ACC112 (cell line): ENCODE measurements around the gene REN.
A peak's percentile ranks its signal among the peaks of the same experiment; 100 is the strongest.

Source experiments
- H2AFZ ChIP-seq: fragments of 200-600 bp; sonication (generic); one replicate; pipeline ENCODE4 v1.6.0; 2017; ENCODE audit warnings: antibody characterized with exemption, low read length; ENCODE audit not compliant: unreplicated experiment
- H3K27ac ChIP-seq: fragments of 200-600 bp; sonication (generic); 2 replicates; pipeline ENCODE4 v1.5.1; 2014; ENCODE audit warnings: low read depth, mild to moderate bottlenecking, antibody characterized with exemption, low read length, moderate library complexity
- H3K27me3 ChIP-seq: fragments of 200-600 bp; sonication (generic); 2 replicates; pipeline ENCODE4 v1.6.1; 2014; ENCODE audit warnings: mild to moderate bottlenecking, antibody characterized with exemption, low read length, moderate library complexity, mixed read lengths; ENCODE audit not compliant: insufficient read depth
- H3K36me3 ChIP-seq: fragments of 200-600 bp; sonication (generic); 2 replicates; pipeline ENCODE4 v1.6.1; 2016; ENCODE audit warnings: mild to moderate bottlenecking, antibody characterized with exemption, low read length, moderate library complexity, mixed read lengths; ENCODE audit not compliant: insufficient read depth
- H3K4me1 ChIP-seq: fragments of 200-600 bp; sonication (generic); one replicate; pipeline ENCODE4 v1.6.1; 2016; ENCODE audit warnings: low read length, mixed read lengths; ENCODE audit not compliant: insufficient read depth, unreplicated experiment, control insufficient read depth
- H3K4me3 ChIP-seq: fragments of 200-600 bp; sonication (generic); 2 replicates; pipeline ENCODE4 v1.5.1; 2014; ENCODE audit warnings: mild to moderate bottlenecking, low read depth, low read length
- H3K79me2 ChIP-seq: fragments of 200-600 bp; sonication (generic); one replicate; pipeline ENCODE4 v1.6.0; 2016; ENCODE audit warnings: low read length; ENCODE audit not compliant: control insufficient read depth, unreplicated experiment, insufficient read depth

REN gene

DNA sequence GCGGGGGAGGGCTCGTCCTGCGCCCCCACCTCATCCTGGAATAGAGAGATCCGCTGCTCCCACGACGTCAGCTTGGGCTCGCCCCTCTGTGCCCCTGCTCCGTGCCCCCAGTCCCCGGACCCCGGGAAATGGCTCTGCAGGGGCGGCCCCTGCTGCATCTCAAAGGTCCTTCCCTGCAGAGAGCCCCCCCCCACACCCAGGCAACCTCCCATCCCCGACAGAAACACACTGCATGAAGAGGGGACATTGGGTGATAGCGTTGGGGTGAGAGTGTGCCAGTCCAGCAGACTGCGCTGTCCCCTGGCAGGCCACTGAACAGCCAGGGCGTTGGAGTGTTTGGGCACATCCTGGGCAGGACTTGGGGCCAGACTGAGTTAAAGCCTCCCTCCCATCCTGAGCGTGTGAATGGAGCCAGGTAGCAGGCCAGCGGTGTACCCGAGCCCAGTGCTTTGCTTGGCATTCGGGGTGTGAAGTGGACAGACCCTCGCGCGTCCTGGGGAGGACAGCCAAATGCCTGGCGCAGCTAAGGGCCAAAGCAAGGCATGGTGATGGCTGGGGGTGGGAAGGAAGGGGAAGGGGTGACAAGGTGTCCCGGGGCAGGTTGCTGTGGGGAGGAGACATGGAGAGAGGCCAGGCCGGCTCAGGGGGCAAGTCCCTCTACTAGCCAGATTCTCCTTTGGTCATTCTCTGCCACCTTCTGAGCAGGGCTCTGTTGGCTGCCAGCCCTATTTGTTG, 13.7 kb downstream of the REN start:
- H3K4me3 ChIP-seq, result peak overlapping the region; percentile 77
- H3K4me1 ChIP-seq, result no peaks in the 10 kb centered on the region
- no peaks in the 10 kb centered on the region for H3K27me3 ChIP-seq
- H3K27ac ChIP-seq, result no peak overlapping the region
- no peaks in the 10 kb centered on the region for H3K36me3 ChIP-seq
- peak overlapping the region; percentile 81 for H2AFZ ChIP-seq
- H3K79me2 ChIP-seq, result no peaks in the 10 kb centered on the region

- Histone ChIP-seq H3K79me2 (no peaks in the 10 kb centered on the region), H3K27me3 (no peaks in the 10 kb centered on the region), H3K4me3 (peak within 1 kb of the TSS; percentile 77), H3K36me3 (no peaks in the 10 kb centered on the region), H3K27ac (no peak within 1 kb of the TSS), H3K4me1 (no peaks in the 10 kb centered on the region), H2AFZ (peak within 1 kb of the TSS; percentile 81)
These were observed 14.4 kb downstream of the REN start, which contains the start of gene ETNK2 for GRCh38 chr1:204151552-204152309. Gene ETNK2 (minus strand): TSS chr1:204152044. CDS start chr1:204151852, 192 bp downstream.

DNA sequence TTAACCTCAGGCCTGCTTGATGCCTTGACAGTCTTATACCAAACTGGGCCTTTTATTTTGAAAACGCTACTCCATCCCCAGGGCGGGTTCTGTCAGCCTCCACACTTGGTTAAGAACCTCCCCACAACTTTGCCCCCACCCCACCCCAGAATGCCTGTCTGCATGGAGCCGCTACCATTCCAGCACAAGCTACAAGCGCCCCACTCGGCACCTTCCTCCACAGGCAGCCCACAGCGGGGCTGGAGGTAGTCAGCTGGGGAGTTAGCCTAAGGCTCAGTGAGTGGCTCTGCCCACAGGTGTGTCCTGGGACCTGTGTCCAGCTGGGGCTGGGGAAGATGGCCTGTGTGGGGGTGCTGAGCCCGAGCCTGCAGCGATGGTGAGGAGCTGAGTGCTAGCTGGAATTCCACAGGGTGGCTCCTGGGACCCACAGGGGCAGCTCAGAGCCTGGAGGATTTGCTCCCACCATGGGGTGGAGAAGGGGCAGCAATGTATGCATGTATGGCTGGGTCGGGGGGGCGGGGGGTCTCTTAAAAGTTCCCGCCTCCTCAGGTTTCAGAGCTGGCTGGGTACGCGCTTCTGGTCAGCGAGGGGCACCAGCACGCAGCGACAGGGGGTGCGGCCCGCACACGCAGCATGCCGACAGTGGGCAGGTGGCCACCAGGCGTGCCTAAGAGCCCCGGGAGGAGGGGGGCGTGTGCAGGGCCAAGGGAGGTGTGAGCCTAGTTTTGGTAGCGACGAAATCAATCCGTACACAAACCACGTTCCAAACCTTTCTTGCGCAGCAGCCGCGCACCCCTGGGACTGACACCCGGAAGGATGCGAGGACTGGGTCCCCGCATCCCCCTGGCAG, 15.2 kb downstream of the REN start:
- peak overlapping the region; percentile 72 for H2AFZ ChIP-seq
- no peak overlapping the region for H3K27ac ChIP-seq
- H3K4me3 ChIP-seq, result peak overlapping the region; percentile 77
- no peaks in the 10 kb centered on the region for H3K79me2 ChIP-seq
- no peaks in the 10 kb centered on the region for H3K36me3 ChIP-seq
- H3K27me3 ChIP-seq, result no peaks in the 10 kb centered on the region
- H3K4me1 ChIP-seq, result no peaks in the 10 kb centered on the region

- H3K4me3 ChIP-seq, result no peak overlapping the region
- H3K79me2 ChIP-seq, result no peaks in the 10 kb centered on the region
- no peaks in the 10 kb centered on the region for H3K36me3 ChIP-seq
- no peak overlapping the region for H2AFZ ChIP-seq
- no peaks in the 10 kb centered on the region for H3K4me1 ChIP-seq
- H3K27ac ChIP-seq, result no peak overlapping the region
- no peaks in the 10 kb centered on the region for H3K27me3 ChIP-seq
These were observed 16.2 kb downstream of the REN start for GRCh38 chr1:204149635-204150565.

DNA sequence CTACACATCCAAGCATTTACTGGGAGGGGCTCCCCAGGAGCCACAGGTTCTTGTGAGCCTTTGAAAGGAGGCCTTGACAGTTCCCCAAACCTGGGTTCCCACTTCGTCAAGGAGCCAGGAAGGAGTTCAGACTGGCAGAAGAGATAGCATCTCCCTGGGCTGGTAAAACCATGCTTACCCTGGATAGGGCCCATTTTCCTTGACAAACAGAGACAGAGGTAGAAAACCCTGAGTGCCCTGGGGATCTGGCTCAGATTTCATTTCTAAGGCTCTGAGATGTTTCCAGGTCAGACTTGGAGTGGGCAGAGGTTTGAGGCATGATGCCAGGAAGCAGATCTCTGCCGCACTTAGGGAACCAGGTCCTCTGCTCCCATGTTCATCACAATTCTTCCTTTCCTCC, 17.0 kb downstream of the REN start:
- no peaks in the 10 kb centered on the region for H3K36me3 ChIP-seq
- H3K27ac ChIP-seq, result no peak overlapping the region
- no peaks in the 10 kb centered on the region for H3K4me1 ChIP-seq
- no peak overlapping the region for H2AFZ ChIP-seq
- no peaks in the 10 kb centered on the region for H3K27me3 ChIP-seq
- no peak overlapping the region for H3K4me3 ChIP-seq
- H3K79me2 ChIP-seq, result no peaks in the 10 kb centered on the region

DNA sequence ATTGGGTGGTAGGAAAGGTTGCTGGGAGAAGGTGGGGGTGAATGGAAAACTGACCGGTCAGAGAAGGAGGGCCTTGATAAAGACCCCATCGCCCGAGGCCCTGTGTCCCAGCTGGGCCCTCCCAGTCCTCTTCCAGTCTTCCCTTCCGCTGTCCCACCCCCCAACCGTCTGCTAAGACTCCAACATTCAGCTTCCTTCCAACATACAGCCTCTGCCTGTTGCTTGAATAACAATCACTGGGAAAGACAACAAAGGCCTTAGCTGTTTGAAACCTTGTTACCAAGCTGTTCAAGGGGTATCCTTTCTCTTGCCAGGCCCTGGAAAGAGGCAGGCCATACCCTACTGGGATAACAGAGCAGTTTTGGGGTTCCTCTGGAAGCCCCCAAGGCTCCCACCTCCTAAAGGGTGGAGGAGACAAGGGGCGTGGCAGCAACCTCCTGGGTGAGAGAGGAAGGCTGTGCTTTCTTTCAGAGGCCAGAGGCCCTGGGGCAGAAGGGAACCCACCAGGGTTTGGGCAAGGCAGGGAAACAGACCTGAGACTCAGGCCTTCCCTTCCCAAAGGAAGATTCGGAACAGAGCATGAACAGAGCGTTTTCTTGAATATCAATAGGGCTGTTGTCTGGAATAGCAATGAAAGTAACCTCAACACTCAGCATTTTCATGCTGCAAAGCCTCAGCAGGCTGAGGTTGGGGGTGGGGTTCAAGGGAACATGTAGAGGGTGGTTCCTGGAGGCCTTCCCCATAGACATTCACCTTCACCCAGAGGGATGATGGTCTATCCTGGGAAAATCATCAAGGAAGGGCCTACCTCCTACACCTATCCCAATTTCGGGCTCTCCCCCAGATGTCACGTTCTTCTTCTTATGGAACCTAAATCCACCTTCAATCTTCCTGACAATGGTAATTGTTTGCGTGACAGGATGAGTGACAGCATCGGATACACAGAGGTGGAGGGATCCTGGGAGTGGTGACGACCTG, 18.4 kb downstream of the REN start:
- Histone ChIP-seq H3K36me3 (no peaks in the 10 kb centered on the region), H3K79me2 (no peaks in the 10 kb centered on the region), H3K4me1 (no peaks in the 10 kb centered on the region), H3K4me3 (no peak overlapping the region), H3K27ac (no peak overlapping the region), H3K27me3 (no peaks in the 10 kb centered on the region), H2AFZ (no peak overlapping the region)

- Histone ChIP-seq H3K27ac (no peak overlapping the region), H3K36me3 (no peaks in the 10 kb centered on the region), H3K27me3 (no peaks in the 10 kb centered on the region), H3K4me3 (no peak overlapping the region), H2AFZ (no peak overlapping the region), H3K79me2 (no peaks in the 10 kb centered on the region), H3K4me1 (no peaks in the 10 kb centered on the region)
These were observed 19.2 kb downstream of the REN start for GRCh38 chr1:204146965-204147364.

DNA sequence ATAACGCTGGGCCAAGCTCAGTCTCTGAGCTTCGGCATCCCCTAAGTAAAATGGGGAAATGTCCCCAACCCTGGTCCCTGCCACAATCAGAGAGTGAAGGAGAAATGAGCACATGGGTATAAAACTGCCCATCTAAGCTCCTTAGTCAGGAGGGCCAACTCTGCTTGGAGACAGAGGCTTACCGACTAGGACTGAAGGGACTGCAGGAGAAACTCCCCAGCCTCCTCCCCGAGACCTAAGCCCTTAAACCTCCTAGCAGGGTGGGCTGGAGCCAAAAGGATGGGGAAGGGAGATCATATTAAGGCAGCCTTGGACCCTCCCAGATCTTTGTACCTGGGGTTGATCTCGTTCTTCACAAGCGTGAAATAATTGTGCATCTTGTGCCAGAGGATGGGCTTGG, 19.8 kb downstream of the REN start:
- Histone ChIP-seq H3K4me1 (no peaks in the 10 kb centered on the region), H3K4me3 (no peak overlapping the region), H3K27me3 (no peaks in the 10 kb centered on the region), H2AFZ (no peak overlapping the region), H3K27ac (no peak overlapping the region), H3K36me3 (no peaks in the 10 kb centered on the region), H3K79me2 (no peaks in the 10 kb centered on the region)

DNA sequence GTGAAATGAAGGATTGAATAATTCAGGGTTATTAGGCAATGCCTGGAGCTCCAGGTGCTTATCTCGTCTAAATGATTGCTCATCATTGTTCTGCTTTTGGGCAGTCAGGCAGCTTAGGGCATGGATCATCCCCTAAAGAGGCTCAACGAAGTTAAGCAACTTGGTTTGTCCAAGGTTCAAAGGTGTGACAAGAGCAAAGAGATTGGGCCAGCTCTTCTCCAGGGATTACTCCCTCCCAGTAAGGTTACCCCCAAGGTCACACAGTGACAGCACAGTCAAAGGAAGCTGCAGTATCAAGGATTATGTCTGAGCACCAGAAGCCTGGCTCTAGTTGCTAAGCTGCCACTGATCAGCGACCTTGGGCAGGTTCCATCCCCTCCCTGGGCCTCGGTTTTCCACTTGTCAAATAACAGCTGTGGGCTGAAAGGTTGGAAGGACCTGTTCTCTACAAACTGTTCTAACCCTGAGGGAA, 21.1 kb downstream of the REN start:
- no peak overlapping the region for H3K27ac ChIP-seq
- no peak overlapping the region for H3K4me3 ChIP-seq
- no peaks in the 10 kb centered on the region for H3K79me2 ChIP-seq
- H3K27me3 ChIP-seq, result no peaks in the 10 kb centered on the region
- H3K4me1 ChIP-seq, result no peaks in the 10 kb centered on the region
- H3K36me3 ChIP-seq, result no peaks in the 10 kb centered on the region
- no peak overlapping the region for H2AFZ ChIP-seq
